NB4 (cell line): Measurements from ENCODE around the gene SPEF1.

ENCODE experiments used
- CTCF ChIP-seq: IDR thresholded peaks from one replicate; pipeline ENCODE4 v1.5.1; 2012; ENCODE audit warnings: low read depth, low read length
- POLR2A ChIP-seq: IDR thresholded peaks from 2 replicates; pipeline ENCODE4 v1.6.1; 2011; ENCODE audit warnings: mild to moderate bottlenecking; ENCODE audit not compliant: insufficient read length; ENCODE audit errors: extremely low read depth
- TF ChIP-seq, protein P1 (sequence below): IDR thresholded peaks from 2 replicates; pipeline ENCODE4 v1.6.1; 2011; ENCODE audit warnings: low read depth, low read length

DNA sequence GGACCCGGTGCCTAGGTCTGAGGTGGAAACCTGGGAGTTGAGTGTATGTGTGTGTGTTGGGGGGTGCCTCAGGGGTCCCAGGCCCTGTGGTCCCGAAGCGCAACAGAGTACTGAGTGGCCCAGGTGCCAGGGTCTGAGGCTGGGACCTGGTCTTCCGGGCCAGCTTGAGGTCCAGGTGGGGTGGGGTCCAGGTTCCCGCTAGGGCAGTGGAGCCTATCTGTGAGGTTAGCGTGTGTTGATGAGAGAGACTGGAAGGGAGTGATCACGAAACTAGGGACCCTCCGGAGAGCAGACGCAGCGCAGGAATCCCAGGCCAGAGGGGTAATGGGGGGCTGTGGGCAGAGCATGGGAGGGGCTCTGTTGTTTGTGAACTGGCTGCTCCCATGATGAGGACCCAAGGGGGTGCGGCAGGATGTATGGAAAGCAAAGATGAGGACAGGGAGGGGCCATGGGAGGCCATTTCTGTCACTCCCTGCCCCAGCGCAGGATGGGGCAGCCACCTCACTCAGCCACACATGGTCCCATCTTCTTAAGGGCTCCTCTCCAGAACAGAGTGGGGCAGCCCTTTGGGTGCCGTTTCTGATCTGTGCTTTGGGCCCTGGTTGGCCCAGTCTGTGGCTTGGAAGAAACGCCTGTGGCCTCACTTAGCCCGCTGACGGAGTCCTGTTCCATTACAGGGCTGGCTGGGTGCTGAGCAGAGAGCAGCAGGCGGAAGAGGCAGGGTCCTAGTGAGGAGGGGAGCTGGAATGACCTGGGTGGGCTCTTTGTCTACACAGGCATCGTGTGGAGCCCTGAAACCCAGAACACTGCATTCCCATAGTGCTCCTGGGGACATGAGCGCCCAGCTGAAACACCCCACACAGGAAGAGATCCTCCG, 47.9 kb downstream of the SPEF1 start:
- TF ChIP-seq CTCF (no peak), POLR2A (no peak)
- TF ChIP-seq, protein P1, sequence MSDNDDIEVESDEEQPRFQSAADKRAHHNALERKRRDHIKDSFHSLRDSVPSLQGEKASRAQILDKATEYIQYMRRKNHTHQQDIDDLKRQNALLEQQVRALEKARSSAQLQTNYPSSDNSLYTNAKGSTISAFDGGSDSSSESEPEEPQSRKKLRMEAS = no peak
